Esophagus squamous epithelium (tissue), 5 donors: Measurements from ENCODE around the gene SQOR. TPM values are rescaled to one million over a fixed set of nuclear protein-coding genes. Genes with fewer than 3 reads are reported as not detected.
"Not testable (repeated sequence)": the region's sequence is repeated elsewhere in the genome, so short reads cannot be mapped to it uniquely, and the experiment has no call there.

ENCODE experiments used
- DNase-seq: peaks from one replicate; lab custom pipeline; 2025; lab: John Stamatoyannopoulos, UW
- H3K27ac ChIP-seq, 4 donors: fragments of 200-600 bp; sonication (generic); one replicate each; pipeline ENCODE4 v1.5.1; 2016 to 2019; ENCODE audit warnings: mild to moderate bottlenecking in 1 of 4
- H3K27me3 ChIP-seq, 4 donors: fragments of 200-600 bp; sonication (generic); 1 replicate in 3 of 4; 2 replicates in 1 of 4; pipeline versions ENCODE4 v1.5.1 to v1.6.0; 2017 to 2021; ENCODE audit warnings: antibody characterized with exemption in 1 of 4
- H3K36me3 ChIP-seq, 3 donors: fragments of 200-600 bp; sonication (generic); one replicate each; pipeline ENCODE4 v1.5.1; 2016 to 2019
- H3K4me1 ChIP-seq, 3 donors: fragments of 200-600 bp; sonication (generic); one replicate each; pipeline ENCODE4 v1.5.1; 2017 to 2019
- H3K4me3 ChIP-seq, 4 donors: fragments of 200-600 bp; sonication (generic); 1 replicate in 3 of 4; 2 replicates in 1 of 4; pipeline ENCODE4 v1.5.1; 2016 to 2019; ENCODE audit warnings: mild to moderate bottlenecking in 2 of 4, moderate library complexity in 1 of 4
- H3K9me3 ChIP-seq, 3 donors: fragments of 200-600 bp; sonication (generic); one replicate each; pipeline ENCODE4 v1.5.1; 2016 to 2019
- CTCF ChIP-seq, 6 experiments: fragments of 450-650 bp in 4 of 6; fragments of 200-600 bp in 2 of 6; sonication (generic) in 2 of 6; IDR thresholded peaks; one replicate each; pipeline ENCODE4 v1.5.1; 2016 to 2019; ENCODE audit warnings: antibody characterized with exemption in 6 of 6, mild to moderate bottlenecking in 4 of 6, moderate library complexity in 4 of 6
- POLR2A ChIP-seq, 4 donors: fragments of 450-650 bp; IDR thresholded peaks; one replicate each; pipeline ENCODE4 v1.6.1; 2017; ENCODE audit warnings: antibody characterized with exemption in 4 of 4, mild to moderate bottlenecking in 4 of 4, moderate library complexity in 3 of 4
- WGBS, 2 donors: methylation state at CpG; one replicate each; pipeline ENCODE4 v1.1.5; 2018; 5-methylcytosine and 5-hydroxymethylcytosine counted together
- intact Hi-C: fragments of 100-400 bp; cut with DNase I; formaldehyde crosslinking; loops from one replicate; pipeline ENCODE4 v1.15.0; 2022
- total RNA-seq, 4 donors: library from RNA; depleted of rRNA; stranded (reverse); fragments of >200 nt; gene quantifications; one replicate each; pipeline ENCODE4 v1.1.0, GENCODE V29; 2016
- donor health status: DM: yes; HTN: yes; CAD: no.

The SQOR gene
- total RNA-seq, 4 donors from 2014 or later, result 88.7 to 178 (median 128) TPM

- DNase-seq, result no peak
- Histone ChIP-seq H3K4me1 (peaks cover 50 to 100% (median 56%) of the 10 kb centered on the region in 3 donors), H3K9me3 (no peaks in the 10 kb centered on the region), H3K4me3 (peak overlapping the region in 1 of 4 donors; percentile 43), H3K27ac (peak overlapping the region; percentile 29 to 87 (median 52)), H3K27me3 (no peaks in the 10 kb centered on the region), H3K36me3 (peaks cover 0 to 2% (median 0%) of the 10 kb centered on the region in 3 donors)
- 34 to 35% methylated on average over 9 of the region's 9 CpGs for WGBS, 2 donors
- intact Hi-C loops, result no loop called here
- no peak for TF ChIP-seq POLR2A (IDR thresholded peaks at IDR 0.05)
- TF ChIP-seq CTCF (IDR thresholded peaks at IDR 0.05), result no peak
These were observed 10.5 kb downstream of the SQOR start for GRCh38 chr15:45645026-45645980.

GRCh38 chr15:45646220-45646619 lies 11.4 kb downstream of the SQOR start:
- Histone ChIP-seq H3K27me3 (no peaks in the 10 kb centered on the region), H3K4me3 (peak overlapping the region in 1 of 4 donors; percentile 43), H3K27ac (peak overlapping the region; percentile 29 to 87 (median 52)), H3K9me3 (no peaks in the 10 kb centered on the region), H3K36me3 (peaks cover 0 to 11% (median 0%) of the 10 kb centered on the region in 3 donors), H3K4me1 (peaks cover 41 to 91% (median 46%) of the 10 kb centered on the region in 3 donors)
- no peak for DNase-seq
- intact Hi-C loops, result no loop called here
- no peak for TF ChIP-seq CTCF (IDR thresholded peaks at IDR 0.05)
- TF ChIP-seq POLR2A (IDR thresholded peaks at IDR 0.05), result no peak
- 39 to 58% methylated on average over 3 of the region's 3 CpGs for WGBS, 2 donors

- WGBS, 2 donors, result 89 to 91% methylated on average over 5 to 6 of the region's 6 CpGs
- no peak for TF ChIP-seq CTCF (IDR thresholded peaks at IDR 0.05)
- no peak for TF ChIP-seq POLR2A (IDR thresholded peaks at IDR 0.05)
- Histone ChIP-seq H3K27ac (peak overlapping the region in 3 of 4 donors; percentile 61 to 80 (median 70)), H3K4me1 (peaks cover 28 to 75% (median 34%) of the 10 kb centered on the region in 3 donors), H3K4me3 (no peak overlapping the region), H3K9me3 (no peaks in the 10 kb centered on the region), H3K36me3 (peaks cover 0 to 14% (median 0%) of the 10 kb centered on the region in 3 donors), H3K27me3 (no peaks in the 10 kb centered on the region)
- no peak for DNase-seq
- intact Hi-C loops, result no loop called here
These were observed 13.0 kb downstream of the SQOR start for GRCh38 chr15:45647828-45648227.

- H3K4me1 ChIP-seq, result peaks cover 28 to 73% (median 36%) of the 10 kb centered on the region in 3 donors
- H3K27me3 ChIP-seq, result no peaks in the 10 kb centered on the region
- no peak for TF ChIP-seq CTCF (IDR thresholded peaks at IDR 0.05)
- TF ChIP-seq POLR2A (IDR thresholded peaks at IDR 0.05), result no peak
- peak overlapping the region; percentile 61 to 80 (median 66) for H3K27ac ChIP-seq
- no peak overlapping the region for H3K4me3 ChIP-seq
- WGBS, 2 donors, result 54 to 86% methylated on average over 3 to 4 of the region's 4 CpGs
- no peaks in the 10 kb centered on the region for H3K9me3 ChIP-seq
- no peak for DNase-seq
- intact Hi-C loops, result no loop called here
- peaks cover 0 to 14% (median 0%) of the 10 kb centered on the region in 3 donors for H3K36me3 ChIP-seq
These were observed 13.8 kb downstream of the SQOR start for GRCh38 chr15:45648521-45649200.

- H3K9me3 ChIP-seq, H3K27me3 ChIP-seq, intact Hi-C loops, DNase-seq, H3K4me3 ChIP-seq: not testable (repeated sequence)
- peaks cover 0 to 14% (median 0%) of the 10 kb centered on the region in 3 donors for H3K36me3 ChIP-seq
- 58 to 84% methylated on average over 7 to 11 of the region's 11 CpGs for WGBS, 2 donors
- H3K4me1 ChIP-seq, result peaks cover 23 to 73% (median 32%) of the 10 kb centered on the region in 3 donors
- H3K27ac ChIP-seq, result peak overlapping the region in 1 of 4 donors; percentile 80
These were observed 15.2 kb downstream of the SQOR start for GRCh38 chr15:45650007-45650406.
